HG03520 (cell line): ENCODE results near the gene XIST.
"Not testable (repeated sequence)": the region's sequence is repeated elsewhere in the genome, so short reads cannot be mapped to it uniquely, and the experiment has no call there.

ENCODE experiments used
- ATAC-seq: cut with Tn5 transposase; IDR thresholded peaks from one replicate; pipeline ENCODE4 v1.9.1; 2021; ENCODE audit warnings: mild to moderate bottlenecking, moderate library complexity; ENCODE audit not compliant: unreplicated experiment

Gene XIST

DNA sequence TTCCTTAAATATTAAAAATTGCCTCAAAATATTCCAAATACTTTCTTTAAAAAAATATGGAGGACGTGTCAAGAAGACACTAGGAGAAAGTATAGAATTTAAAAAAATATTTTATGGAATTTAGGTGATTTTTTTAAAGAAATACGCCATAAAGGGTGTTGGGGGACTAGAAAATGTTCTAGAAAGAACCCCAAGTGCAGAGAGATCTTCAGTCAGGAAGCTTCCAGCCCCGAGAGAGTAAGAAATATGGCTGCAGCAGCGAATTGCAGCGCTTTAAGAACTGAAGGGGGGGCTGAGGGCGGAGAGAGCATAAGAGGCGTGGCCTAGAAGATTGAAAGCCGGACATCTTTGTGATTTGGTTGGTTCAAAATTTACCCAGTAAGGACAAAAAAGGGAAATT is at the start of gene XIST:
XIST (minus strand) TSS at position 248 of the 400 bp plus-strand sequence.
- peak; percentile 24 for ATAC-seq

DNA sequence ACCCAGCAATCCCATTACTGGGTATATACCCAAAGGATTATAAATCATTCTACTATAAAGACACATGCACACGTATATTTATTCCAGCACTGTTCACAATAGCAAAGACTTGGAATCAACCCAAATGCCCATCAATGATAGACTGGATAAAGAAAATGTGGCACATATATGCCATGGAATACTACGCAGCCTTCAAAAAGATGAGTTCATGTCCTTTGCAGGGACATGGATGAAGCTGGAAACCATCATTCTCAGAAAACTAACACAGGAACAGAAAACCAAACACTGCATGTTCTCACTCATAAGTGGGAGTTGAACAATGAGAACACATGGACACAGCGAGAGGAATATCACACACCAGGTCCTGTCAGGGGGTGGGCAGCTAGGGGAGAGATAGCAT is 45.8 kb upstream of the XIST start:
- ATAC-seq: not testable (repeated sequence)

DNA sequence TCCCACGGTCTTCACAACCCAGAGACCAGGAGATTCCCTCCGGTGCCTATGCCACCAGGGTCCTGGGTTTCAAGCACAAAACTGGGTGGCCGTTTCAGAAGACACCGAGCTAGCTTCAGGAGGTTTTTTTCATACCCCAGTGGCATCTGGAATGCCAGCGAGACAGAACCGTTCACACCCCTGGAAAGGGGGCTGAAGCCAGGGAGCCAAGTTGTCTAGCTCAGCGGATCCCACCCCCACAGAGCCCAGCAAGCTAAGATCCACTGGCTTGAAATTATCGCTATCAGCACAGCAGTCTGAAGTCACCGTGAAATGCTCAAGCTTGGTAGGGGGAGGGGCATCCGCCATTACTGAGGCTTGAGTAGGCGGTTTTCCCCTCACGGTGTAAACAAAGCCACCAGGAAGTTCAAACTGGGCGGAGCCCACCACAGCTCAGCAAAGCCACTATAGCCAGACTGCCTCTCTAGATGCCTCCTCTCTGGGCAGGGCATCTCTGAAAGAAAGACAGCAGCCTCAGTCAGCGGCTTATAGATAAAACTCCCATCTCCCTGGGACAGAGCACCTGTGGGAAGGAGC is 40.1 kb upstream of the XIST start:
- not testable (repeated sequence) for ATAC-seq

DNA sequence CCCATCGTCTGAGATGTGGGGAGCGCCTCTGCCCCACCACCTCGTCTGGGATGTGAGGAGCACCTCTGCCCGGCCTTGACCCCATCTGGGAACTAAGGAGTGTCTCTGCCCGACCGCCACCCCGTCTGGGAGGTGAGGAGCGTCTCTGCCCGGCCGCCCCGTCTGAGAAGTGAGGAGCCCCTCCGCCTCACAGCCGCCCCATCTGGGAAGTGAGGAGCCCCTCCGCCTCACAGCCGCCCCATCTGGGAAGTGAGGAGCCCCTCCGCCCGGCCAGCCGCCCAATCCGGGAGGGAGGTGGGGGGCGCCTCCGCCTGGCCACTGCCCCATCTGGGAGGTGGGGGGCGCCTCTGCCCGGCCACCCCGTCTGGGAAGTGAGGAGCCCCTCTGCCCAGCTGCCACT is 29.7 kb upstream of the XIST start:
- not testable (repeated sequence) for ATAC-seq

DNA sequence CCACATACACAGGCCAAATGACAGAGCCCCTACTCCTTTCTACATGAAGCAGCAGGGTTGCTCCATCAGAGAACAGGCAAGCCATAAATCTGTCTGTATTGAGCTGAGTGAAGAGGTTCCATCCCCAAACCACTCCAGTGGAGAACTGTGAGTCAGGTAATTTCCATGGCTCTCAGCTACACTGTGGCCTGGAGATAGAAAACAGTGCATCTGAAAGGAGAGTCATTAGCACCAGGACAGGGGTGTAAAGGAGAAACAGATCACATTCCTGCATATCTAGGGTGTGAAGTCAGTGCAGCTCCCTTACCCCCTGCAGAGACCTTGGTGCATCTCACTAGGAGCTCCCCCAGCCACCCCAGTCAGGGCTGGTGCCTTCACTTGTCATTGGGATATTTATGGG is 25.2 kb upstream of the XIST start:
- no peak for ATAC-seq

DNA sequence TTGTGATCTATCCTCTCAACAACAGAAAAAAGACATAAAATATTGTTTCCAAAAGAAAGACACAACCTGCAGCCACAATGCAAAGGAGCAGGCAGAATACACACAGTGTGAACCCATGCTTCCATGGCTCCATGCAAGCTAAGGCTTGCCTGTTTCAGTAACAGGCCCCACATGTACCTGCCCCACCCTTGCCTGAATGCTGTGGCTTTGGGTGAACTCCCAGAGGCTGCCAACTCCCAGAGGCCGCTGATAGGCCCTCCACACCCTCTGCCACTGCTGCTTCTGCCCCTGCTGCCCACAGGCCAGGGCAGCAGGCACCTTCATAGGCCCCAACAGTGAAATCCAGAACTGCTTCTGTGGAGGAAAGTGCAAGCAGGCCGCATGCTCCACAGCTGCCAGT is 24.4 kb upstream of the XIST start:
- no peak for ATAC-seq

DNA sequence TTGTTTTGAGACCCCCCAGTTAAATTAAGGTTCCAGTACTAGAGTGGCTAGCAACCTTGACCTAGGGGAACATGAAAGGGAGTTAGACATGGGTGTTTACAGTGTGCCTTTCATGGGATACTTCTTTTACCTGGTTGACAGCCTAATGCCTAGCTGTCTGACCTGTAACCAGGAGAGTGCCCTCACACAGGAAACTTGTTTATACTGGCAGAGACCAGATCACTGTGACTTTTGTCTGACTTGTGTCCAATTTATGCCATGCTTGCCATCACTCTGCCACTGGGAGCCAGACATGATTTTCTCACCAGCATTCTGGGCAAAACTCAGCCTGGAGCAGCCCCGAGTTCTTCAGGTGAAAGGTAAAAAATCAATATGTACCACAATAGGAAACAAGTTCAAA is 16.4 kb upstream of the XIST start:
- no peak for ATAC-seq

DNA sequence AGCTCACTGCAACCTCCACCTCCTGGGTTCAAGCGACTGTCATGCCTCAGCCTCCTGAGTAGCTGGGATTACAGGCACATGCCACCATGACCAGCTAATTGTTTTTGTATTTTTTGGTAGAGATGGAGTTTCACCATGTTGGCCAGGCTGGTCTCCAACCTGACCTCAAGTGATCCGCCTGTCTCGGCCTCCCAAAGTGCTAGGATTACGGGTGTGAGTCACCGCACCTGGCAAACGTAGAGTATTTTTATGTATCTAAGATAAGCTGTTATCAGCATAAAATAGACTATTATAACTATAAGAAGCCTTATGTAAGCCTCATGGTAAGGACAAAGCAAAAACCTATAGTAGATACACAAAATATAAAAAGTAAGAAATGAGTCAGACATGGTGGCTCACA is 14.6 kb upstream of the XIST start:
- no peak for ATAC-seq

DNA sequence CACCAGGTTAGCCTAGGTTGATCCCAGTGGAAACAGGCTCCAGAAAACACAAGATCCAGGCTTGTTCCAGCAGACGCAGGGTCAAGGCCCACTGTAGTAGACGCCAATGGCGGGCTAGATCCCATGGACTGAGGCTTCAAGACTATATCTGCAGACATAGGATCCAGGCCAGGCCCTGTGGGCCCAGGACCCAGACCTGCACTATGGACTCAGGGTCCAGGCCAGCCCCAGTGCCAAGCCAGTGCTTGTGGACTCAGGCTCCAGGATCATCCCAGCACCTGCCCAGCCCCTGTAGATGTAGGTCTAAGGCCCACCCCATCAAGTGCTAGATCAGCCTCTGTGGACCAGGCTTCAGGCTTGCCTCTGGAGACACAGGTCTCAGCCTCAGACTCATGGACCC is 11.3 kb upstream of the XIST start:
- no peak for ATAC-seq

DNA sequence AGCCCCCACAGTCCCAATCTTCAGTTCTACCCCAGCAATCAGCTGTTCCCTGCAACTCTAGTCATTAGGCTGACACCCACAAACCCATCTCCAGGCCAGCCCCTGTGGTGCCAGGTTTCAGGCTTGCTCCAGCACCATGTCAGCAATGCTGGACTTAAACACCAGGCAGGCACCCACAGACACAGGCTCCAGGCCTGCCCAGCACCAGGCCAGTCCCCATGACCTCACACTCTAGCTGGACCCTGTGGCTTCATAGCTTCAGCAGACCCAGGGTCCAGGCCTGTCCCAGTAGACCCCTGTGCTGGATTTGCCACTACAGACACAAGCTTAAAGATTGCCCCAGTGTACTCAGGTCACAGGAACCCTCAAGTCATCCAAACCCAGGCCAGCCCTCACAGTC is 10.8 kb upstream of the XIST start:
- no peak for ATAC-seq

DNA sequence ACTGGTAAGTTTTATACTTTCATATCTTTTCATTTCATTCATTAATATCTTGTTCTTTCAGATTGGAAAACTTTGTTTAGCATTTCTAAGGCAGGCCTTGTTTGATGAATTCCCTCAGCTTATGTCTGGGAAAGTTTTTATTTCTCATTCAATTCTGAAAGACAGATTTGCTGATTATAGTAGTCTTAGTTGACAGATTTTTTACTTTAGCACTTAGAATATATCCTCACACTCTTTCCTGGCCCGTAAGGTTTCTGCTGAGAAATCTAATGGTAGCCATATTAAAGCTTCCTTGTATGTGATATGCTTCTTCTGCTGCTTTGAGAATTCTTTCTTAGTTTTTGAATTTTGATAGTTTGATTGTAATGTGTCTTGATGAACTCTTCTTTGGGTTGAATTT is 7.1 kb upstream of the XIST start:
- no peak for ATAC-seq

DNA sequence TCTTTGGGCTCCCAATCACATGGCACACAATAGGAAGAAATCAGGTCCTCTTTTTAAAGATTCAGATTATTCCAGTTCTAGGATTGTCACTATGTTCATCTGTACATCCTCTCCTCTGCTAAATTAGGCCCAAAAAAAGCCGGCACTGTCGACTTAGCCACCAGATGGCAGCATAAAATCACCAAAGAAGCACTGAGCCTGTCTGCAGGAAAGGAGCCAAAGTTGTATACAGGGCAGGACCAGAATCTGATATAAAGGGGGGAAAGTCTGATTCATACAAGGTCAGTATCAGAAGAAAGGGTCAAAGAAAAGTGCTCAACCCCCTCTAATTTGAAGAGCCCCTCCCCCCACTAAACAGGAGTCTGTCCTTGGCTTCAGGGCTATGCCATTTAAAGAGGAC is 3.0 kb upstream of the XIST start:
- no peak for ATAC-seq

DNA sequence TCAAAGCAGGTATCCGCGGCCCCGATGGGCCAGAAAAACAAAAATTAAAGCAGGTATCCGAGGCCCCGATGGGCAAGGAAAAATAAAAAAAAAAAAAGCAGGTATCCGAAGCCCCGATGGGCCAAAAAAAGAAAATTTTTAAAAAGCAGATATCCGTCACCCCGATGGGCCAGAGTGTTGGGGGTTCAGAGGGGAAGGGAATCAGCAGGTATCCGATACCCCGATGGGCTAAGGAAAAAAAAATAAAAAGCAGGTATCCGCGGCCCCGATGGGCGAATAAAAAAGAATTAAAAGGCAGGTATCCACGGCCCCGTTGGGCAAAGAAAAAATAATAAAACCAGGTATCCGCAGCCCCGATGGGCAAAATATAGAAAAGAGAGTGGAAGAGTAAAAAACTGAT is 492 bp downstream of the XIST start:
- no peak for ATAC-seq

DNA sequence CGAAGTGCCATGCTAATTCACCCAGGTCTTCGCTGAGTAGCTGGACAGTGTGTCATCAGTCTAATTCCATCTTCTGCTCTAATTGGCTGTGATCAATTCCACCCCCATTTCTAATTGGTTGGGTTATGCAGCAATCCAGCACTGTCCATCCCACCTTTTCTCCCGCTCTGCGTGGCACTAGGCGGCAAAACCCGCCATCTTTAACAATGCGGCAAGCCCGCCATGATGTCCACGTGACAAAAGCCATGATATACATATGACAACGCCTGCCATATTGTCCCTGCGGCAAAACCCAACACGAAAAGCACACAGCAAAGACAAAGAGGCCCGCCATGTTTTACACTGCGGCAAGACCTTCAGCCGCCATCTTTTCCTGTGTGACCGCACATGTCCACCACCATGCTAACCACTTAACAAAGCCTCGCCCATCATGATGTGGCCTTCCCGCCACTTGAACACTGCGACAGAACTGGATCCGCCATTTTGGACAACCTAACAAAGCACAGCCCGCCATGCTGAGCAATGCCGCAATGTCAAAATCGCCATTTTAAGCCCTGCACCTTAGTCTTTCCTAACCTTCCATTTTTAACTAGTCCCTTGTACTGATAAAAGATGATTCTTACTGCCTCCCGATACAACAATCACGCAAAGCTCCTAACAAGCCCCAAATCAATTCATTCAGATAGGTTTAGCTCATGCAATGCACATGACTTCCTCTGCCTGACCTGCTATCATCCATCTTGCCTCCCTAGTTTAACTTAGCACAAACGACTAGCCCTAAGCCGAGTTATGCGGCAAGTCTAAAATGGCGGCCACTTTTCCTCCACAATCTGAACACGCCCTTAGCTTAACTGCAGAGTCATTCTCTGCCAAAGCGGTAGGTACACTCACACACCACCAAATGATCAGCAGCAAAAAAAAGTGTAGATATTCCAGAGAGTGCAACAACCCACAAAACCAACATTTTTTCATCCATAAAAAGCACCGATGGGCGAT is 1.2 kb downstream of the XIST start:
- ATAC-seq: peak; percentile 63

DNA sequence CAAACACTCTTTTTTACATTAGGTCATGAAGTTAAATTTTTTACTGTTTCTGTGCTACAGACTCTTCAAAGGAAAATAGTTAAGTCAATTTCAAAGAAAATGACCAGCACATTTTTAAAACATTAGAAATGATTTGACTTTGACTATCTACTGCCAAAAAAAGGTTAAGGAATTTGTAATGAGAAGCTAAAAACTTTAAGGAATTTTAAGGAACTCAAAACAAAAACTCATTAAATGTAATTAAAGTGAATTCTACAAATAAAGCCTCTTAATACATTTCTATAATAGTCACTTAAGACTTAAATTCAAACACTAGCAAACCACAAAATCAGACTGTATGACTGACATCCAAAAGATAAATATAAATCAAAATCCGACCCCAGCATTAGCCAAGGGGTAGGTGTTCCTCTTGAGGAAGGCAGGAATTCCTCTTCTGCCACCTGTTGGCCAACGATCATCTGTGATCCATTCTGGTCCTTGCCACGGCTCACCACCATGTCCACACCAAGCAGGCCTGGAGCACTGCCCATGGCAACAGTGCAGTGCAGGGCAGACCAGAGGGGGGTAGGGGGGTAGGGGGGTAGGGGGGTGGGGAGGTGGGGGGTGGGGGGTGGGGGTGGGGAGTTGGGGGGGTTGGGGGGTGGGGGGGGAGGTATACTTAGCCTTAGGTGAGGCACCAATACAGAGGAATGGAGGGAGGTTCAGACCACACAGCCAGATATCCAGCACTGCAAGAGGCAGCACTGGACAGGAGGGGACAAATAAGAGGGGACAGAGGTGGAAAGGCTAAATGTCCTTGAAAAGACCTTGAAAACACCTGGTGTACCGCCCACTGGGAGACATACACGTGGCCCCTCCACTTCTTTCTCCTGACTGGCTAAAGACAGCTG is 2.1 kb downstream of the XIST start:
- no peak for ATAC-seq

DNA sequence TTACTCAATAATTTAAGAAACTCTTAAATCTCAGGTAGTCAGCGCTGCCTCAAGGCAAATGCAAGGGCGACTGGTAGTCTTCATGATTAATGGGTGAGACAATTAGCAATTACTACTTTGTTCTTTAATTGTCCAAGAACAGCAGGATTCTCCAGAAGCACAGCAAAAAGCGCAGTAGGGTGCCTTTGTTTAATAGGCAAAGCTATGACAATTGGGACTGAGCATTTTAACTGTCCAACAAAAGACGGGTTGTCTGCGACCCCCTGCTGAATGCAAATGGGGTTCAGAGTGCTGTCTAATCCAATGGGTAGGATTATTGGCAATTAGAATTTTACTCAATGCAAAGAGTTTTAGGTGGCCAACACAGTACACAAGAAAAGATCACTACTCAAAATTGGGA is 3.4 kb downstream of the XIST start:
- ATAC-seq: no peak

DNA sequence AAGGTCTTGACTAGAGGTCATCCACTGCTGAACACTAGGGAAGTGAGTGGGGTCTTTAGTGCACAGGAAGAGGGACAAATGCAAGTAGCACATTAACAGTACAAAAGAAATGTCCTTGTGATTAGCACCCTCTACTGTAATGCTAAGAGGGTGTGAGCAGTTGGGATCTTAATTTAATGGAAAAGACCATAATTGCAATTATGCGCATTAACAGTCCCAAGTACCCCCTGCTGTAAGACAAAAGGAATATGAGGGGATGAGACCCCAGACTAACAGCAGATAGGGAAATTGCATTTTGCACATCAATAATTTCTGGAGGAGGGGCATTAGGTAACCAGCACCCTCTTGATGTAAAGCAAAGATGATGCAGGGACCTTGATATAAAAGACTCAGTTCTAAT is 4.5 kb downstream of the XIST start:
- ATAC-seq: no peak

DNA sequence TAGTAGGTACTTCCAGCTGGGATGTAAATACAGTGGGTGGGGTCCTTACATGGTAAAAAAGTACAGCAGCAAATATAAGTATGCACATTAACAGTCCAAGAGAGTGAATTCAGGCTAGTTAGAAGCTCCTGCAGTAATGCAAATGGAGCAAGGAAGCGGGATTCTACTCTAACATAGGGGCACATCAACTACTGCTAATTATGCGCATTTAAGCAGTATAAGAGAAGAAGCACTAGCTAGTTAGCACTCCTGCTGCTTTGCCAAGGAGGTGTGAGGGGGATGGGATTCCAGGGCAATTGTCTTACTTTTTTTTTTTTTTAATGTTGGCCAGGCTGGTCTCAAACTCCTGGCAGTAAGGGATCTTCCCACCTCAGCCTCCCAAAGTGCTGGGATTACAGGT is 5.4 kb downstream of the XIST start:
- ATAC-seq: no peak

DNA sequence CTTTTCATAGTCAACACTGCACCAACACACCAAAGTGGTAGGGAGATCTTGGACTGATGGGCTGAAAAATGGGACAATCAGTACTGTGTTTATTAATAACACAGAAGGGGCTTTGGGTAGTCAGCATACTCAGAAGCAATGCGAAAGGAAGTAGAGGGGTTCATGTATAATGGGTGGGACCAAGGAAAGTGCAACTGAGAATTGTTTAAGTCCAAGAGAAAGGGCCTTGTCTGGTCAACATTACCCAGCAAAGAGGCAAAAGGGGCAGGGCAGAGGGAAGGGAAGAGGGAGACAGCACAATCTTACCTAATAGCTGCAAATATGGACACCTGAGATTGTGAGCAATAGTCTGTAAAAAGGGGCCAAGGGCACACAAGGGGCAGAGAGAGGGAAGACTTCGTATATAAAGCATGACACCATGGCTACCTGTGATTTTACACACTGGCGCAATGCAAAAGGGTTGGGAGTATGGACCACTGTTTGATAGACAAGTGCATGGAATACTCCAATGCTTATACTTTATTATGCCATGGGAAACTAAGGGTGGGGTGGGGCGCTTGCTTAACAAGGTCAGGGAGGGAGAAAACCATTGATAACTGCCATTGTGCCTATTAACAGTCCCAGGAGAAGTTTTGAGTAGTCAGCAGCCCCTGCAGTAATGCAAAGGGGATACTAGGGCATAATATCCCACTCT is 9.8 kb downstream of the XIST start:
- ATAC-seq: no peak

DNA sequence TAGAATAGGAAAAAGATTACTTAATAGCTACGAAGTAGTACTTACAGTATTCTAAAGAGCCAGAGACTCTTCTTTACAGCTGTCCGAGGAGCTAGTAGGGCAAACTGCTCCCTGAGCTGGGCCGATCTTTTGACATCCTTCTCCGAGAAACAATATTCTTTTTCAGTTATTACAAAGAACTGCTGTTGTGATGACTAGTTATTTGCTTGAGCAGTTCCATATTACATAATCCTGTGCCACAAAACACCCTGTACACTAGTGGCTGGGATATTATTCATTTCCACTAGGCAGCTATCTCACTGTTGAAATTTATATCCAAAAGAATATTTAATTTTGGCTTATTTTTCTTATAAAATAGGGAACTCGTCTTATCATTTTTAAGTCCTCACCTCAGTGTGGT is 11.2 kb downstream of the XIST start:
- no peak for ATAC-seq
